GM19438 (cell line): ENCODE data around the gene CAGE1.
"Not testable (repeated sequence)": the region's sequence is repeated elsewhere in the genome, so short reads cannot be mapped to it uniquely, and the experiment has no call there.

Experiments
- ATAC-seq: cut with Tn5 transposase; IDR thresholded peaks from one replicate; pipeline ENCODE4 v1.9.1; 2021; ENCODE audit warnings: low read depth; ENCODE audit not compliant: unreplicated experiment

Gene CAGE1

DNA sequence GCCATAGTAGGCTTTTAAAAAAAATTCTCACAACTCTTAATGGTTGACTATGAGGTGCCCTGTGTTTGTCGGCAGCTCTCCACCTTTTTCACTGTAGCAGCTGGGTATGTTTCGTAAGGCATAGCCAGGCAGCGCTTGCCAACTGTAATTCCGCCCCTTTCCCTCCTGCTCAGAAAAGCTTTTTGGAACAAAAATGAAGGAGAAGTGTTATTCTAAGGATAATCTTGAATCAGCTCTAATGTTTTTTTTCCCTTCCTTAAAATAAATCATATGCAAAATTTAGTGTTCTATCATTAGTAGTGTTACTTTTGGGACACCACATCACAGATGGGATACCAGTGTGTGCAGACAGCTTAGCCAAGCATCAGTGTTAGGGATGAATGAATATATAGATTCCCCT, 21.3 kb upstream of the CAGE1 start:
- ATAC-seq, result no peak

DNA sequence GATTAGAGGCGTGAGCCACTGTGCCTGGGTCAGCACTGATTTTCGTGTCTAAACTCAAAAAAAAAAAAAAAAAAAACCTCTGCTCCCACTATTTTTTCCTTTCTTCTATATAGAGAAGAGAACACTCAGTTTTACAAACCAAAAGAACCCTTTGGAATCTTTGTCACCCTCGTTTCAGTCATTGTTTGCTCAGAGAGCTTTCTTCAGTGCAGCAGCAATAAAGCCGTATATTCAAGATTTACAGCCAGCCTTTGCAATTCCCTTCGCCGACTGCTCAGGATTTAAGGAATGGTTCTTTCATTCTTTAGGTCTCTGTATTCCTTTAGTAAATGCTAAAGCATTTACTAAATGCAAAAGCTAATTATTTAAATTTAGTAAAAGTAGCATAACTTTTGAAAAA, 20.2 kb upstream of the CAGE1 start:
- ATAC-seq, result no peak

DNA sequence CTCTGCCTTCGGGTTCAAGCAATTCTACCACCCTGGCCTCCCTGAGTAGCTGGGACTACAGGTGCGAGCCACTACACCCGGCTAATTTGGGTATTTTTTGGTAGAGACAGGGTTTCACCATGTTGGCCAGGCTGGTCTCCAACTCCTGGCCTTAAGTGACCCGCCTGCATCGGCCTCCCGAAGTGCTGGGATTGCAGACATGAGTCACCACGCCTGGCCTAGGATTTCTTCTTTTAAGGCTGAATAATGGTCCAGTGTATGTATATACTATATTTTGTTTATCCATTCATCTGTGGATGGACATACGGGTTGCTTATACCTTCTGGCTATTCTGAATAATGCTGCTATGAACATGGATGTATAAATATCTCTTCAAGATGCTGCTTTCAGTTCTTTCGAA, 17.2 kb upstream of the CAGE1 start:
- no peak for ATAC-seq

DNA sequence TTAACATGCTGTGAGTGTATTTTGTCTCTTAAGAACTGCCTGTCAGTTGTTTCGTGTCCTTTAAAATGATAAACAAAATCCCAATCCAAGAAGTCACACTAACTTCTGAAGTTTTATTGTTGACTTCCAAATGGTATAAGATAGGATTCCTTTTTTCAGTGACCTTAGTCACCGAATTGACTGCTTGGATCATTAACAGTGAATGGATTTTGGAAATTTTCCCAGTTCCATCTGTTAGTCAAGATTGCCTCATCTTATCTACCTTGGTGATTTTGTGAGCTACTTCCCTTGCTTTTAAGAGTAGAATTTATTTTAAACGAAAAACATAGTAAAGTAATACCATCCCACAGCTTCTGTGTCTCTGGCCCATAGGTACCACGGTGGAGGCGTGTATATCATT, 15.0 kb upstream of the CAGE1 start:
- ATAC-seq, result no peak

DNA sequence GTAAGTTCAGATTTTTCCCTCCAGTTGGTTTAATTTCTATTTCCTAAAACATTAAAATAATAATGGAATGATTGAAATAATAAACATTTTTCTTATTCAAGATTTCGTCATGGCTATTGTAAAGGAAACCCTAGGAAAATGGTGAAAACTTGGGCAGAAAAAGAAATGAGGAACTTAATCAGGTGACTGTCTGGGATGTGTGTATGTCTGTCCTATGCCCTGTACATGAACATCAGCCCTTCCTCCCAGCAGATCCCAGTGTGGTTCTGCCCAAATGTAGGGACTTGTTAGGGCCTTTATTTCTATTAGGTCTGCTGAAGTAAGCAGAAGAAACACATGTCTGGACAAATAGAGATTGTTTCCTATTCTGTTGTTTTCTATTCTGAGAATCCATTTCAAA, 13.2 kb upstream of the CAGE1 start:
- no peak for ATAC-seq

DNA sequence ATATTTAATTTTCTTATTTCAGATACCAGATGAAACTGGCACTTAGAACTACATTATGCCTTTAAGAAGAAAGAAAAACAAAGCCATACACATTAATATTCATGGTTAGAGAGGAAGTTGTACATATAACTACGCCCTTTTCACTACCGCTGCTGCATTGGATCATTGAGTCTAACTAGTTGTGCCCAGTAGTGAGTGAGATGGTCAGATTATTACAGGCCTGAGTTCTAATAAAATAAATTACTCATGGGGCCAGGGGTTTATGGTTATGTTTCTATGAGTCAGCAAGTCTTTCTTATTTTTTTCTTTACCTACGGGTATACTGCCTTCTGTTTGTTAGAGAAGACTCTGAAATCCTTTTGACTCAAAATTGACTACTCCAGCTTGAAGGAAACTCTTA, 11.5 kb upstream of the CAGE1 start:
- no peak for ATAC-seq

DNA sequence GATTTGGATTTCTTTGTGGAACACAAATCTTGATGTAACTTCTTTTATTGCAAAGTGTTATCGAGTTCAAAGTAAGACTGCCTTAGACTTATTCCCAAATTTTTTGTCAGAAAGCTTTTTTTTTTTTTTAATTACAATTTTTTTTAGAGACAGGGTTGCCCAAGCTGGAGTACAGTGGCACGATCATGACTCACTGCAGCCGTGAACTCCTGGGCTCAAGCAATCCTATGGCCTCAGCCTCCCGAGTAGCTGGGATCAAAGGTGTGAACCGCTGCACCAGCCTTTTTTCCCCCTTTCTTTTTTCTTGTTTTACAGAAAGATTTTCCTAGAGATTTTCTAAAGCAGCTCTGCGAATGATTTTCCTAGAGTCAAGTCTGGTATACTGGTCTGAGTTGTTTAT, 2.9 kb upstream of the CAGE1 start:
- no peak for ATAC-seq

DNA sequence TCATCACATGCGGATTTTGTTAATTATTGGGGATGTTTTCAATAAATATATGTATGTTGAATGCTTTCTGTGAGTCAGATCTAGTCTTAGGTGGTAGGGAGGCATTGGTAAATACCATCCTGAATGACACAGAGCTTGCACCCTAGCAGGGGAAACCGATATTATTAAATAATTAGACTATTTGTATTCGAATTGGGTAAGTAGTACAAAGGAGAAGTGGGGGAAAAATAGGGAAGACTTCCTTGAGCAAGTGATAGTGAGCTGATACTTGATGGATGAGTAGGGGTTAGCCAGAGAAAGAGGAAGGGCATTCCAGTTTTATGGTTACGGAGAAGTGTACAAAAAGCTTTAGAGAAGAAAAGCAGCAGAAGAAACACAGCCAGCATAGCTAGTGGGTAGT, 1.6 kb upstream of the CAGE1 start:
- no peak for ATAC-seq

DNA sequence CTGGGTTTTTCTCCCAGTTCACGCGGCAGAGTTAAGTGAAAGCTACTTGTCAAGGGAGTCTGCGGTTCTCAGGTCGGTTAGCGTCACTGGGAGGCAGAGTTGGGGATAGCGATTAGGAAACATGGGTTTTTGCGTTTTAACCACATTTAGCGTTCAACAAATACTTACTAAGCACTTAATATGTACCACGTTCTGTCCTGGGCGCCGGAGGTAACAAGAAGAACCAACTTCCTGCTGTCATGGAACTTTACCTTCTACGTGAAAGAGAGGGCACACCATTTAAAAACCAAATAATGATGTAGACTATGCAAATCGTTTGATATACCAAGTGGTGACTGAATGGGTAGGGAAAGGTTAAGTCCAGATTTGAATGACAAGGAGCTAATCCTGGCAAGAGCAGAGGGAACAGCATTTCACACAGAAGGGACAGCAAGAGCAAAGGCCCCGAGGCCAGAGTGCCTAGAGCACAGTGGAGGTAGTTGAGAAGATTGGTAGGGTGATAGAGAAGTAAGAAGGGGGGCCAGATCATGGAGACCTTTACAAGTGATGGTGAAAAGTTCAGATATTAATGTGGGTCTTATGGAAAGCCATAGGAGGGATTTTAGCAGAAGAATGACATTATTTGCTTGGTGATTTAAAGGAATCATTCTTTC, 810 bp upstream of the CAGE1 start:
- ATAC-seq, result peak; percentile 12

DNA sequence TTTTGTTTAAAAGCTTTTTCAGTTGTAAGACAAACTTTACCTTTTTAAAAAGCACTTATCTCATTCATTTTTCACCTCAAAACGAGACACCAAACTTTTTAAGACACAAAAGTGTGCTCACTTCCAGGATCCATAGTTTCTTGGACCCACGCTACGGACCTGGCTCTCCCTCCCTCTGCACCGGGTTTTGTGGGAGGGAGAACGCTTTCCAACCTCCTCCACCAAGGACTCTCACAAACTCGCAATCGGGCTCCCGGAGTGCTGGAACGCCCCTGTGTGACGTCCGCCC, 436 bp downstream of the CAGE1 start:
- no peak for ATAC-seq

DNA sequence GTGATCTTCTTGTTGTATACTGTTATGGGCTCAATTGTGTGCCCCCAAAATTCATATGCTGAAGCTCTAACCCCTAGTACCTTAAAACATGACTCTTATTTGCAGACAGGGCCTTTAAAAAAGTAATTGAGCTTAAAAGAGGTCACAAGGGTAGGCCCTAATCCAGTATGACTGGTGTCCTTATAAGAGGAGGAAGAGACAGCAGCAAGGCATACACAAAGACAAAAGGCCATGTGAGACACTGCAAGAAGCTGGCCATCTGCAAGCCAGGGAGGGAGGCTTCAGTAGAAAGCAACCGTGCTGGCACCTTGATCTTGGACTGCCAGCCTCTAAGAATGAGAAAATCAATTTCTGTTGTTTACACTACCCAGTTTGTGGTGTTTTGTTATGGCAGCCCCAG, 8.4 kb downstream of the CAGE1 start:
- no peak for ATAC-seq

DNA sequence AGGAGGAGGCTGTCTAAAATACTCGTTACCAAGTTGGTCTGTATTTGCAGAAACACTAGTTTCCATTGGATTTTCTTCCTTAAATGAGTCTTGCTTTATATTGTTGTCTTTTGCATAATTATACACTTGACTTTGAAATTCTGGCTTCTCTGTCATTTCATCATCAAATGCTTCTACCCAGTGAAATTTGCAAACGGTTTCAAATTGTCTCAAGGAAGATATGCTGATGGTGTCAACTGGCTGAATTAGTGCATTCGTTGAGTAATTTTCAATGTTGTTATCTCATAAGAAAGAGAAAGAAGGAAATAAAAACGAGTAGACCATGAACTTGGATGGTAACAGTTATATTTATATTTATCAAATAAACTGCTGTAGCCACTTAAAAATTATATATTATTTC, 10.8 kb downstream of the CAGE1 start:
- ATAC-seq, result no peak

DNA sequence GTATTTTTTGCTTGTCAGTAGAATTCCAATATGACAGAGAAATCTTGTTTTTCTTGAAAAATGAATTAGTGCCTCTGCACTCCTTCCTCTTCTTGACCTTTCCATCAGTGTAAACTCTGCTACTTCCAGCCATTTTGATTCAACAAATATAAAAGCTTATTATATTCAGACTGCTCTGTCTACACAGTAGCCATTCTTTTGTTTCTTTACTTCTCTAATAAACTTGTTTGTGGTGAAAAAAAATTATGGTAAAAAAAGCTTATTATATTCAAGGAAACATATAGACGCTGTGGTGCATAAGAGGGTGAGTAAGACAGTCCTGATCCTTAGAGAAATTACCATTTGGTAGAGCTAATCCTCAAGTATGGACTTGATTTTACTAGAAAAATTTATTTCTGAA, 11.6 kb downstream of the CAGE1 start:
- no peak for ATAC-seq

DNA sequence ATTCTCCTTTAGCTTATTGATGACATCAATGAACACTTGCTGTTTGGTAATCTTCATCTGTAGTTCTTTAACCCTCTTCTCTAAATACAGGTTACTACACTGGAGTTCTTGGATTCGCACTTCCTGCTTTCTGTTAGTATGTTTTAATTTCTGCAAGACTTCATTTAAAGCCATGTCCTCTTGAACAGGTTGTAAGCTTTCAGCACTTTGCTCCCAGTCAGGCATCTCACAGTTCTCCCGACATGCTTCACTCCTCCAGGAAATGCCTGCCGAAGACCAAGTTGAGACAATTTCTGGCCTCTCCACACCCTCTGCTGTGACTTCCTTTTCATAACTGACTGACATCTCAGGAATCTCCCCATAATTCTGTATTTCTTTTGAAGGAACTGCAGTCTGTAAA, 15.8 kb downstream of the CAGE1 start:
- ATAC-seq, result no peak

DNA sequence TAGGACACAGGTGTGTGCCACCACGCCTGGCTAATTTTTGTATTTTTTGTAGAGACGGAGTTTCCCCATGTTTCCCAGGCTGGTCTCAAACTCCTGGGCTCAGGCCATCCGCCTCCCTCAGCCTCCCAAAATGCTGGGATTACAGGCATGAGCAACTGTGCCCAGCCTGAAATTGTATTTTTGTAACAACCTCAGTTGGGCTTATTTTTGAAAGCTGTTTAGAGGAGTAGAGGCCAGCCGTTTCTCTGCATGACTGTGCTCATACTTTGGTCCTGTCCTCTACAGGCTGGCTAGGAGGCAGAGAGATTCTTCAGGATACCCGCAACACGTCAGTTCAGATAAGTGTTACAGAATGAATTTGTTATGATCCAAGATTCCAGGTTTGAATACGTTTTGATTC, 22.1 kb downstream of the CAGE1 start:
- ATAC-seq, result no peak

DNA sequence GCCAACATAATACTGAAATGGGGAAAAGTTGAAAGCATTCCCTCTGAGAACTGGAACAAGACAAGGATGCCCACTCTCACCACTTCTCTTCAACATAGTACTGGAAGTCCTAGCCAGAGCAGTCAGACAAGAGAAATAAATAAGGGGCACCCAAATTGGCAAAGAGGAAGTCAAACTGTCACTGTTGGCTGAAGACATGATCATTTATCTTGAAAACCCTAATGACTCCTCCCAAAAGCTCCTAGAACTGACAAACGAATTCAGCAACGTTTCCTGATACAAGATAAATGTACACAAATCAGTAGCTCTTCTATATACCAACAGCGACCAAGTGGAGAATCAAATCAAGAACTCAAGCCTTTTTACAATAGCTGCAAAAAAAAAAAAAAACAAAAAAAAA, 37.6 kb downstream of the CAGE1 start:
- not testable (repeated sequence) for ATAC-seq

DNA sequence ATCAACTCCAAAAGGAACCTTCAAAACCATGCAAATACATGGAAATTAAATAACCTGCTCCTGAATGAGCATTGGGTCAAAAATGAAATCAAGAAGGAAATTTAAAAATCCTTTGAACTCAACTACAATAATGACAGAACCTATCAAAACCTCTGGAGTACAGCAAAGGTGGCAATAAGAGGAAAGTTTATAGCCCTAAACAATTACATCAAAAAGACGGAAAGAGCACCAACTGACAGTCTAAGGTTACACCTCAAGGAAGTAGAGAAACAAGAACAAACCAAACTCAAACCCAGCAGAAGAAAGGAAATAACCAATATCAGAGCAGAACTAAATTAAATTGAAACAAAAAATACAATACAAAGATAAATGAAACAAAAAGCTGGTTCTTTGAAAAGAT, 39.0 kb downstream of the CAGE1 start:
- not testable (repeated sequence) for ATAC-seq

DNA sequence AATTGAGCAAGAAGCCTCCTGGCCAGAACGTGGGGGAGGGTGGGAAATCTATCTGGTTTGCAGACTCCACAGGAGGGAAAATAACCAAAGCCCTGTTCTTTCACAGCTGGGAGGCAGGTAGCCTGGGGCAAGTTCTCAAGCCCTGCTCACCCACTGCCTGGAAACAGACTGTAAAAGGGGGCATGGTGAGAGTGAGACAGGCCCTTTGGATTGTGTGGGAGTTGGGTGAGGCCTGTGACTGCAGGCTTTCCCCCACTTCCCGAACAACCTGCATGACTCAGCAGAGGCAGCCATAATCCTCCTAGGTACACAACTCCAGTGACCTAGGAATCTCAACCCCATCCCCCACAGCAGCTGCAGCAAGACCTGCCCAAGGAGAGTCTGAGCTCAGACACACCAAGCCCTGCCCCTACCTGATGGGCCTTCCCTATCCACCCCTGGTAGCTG, 42.0 kb downstream of the CAGE1 start:
- not testable (repeated sequence) for ATAC-seq

DNA sequence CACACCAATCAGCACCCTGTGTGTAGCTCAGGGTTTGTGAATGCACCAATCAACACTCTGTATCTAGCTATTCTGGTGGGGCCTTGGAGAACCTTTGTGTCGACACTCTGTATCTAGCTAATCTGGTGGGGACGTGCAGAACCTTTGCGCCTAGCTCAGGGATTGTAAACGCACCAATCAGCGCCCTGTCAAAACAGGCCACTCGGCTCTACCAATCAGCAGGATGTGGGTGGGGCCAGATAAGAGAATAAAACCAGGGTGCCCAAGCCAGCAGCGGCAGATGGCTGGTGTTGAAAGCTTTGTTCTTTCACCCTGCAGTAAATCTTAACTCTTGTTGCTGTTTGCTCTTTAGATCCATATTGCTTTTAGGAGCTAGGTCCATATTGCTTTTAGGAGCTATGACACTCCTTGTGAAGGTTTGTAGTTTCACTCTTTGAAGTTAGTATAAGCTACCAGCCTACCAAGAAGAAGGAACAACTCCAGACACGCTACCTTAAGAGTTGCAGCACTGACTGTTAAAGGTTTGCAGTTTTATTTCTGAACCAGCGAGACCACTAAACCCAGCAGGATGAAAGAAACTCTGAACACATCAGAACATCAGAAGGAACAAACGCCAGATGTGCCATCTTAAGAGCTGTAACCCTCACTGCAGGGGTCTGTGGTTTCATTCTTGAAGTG, 44.6 kb downstream of the CAGE1 start:
- not testable (repeated sequence) for ATAC-seq

DNA sequence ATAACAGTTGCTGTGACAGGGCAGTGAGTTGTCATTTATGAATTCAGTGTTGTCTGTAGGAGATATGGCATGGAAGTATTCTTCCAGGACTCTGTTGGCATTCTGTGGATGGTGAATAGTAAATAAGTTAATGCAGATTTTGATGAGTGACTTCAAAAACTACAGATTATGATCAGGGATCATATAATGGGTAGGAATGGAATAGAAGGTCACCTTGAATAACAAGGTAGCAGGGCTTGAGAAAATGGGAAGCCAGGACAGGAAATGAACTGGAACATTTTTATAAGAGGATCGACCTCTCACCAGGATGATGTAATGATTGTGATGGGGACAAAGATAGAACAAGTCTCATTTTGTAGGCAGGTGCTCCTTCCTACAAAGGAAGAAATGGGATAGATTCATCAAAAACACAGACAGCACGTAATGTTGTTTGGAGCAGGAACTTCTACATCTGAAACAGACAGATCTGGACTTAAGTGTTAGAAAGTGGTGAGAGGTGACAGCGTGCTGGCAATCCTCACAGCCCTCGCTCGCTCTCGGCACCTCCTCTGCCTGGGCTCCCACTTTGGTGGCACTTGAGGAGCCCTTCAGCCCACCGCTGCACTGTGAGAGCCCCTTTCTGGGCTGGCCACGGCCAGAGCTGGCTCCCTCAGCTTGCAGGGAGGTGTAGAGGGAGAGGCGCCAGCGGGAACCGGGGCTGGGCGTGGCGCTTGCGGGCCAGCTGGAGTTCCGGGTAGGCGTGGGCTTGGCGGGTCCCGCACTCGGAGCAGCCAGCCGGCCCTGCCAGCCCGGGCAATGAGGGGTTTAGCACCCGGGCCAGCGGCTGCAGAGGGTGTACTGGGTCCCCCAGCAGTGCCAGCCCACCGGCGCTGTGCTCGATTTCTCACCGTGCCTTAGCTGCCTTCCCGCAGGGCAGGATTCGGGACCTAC, 45.7 kb downstream of the CAGE1 start:
- ATAC-seq, result no peak

DNA sequence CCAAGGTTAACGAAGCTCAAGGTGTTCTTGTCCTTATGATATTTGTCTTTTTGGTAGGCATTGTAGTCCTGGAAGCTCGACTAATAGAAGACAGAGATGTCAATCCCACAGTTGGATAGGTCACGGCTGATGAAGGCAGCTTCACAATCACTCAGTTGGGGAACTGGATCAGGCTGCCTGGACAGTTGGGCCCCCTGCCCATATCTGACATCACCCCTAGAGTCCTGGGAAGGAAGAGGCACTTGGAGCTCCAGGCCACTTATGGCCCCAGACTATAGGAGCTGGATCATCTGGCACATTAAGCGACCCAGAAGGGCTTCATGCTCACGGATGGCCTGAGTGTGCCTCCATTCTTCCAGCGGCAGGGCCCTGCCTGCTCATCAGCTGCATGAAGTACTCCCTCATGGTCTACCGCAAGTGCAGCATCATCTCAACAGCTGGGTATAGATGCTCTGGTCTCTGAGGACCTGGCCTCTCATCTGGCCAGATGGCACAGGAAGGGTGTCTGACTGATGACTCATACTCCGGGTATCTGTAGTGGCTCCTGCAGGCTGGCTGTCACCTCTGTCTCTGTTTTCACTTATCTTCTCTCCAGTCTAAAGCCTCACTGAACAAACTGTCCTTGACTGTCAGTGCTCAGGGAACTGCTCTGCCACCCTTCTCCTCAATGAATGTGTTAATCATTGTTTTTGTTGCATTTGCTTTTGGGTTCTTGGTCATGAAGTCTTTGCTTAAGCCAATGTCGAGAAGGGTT, 47.4 kb downstream of the CAGE1 start:
- ATAC-seq, result no peak
